ENCODE measurements around the gene ALDH3B1. TPM values are rescaled to one million over a fixed set of nuclear protein-coding genes. Genes with fewer than 3 reads are reported as not detected.

ALDH3B1 gene
- polyA plus RNA-seq, 2 donors: 5.0 to 19.7 TPM

GRCh38 chr11:68064926-68065325 lies 54.8 kb downstream of the ALDH3B1 start:
- H3K27me3 ChIP-seq (ENCODE audit: control insufficient read depth in 1 of 2, insufficient read depth in 2 of 2, low read length in 2 of 2): no peaks in the 10 kb centered on the region
- H3K27ac ChIP-seq (ENCODE audit: low read depth in 2 of 2, low read length in 1 of 2): no peak overlapping the region
- no peaks in the 10 kb centered on the region for H3K9me3 ChIP-seq (ENCODE audit: control insufficient read depth in 2 of 2, insufficient read depth in 1 of 2, low read depth in 1 of 2, low read length in 1 of 2)
- 81 to 88% methylated on average over 2 of the region's 2 CpGs for WGBS, 2 donors
- no peak overlapping the region for H3K4me3 ChIP-seq (ENCODE audit: low read depth in 1 of 2, low read length in 2 of 2)
- H3K36me3 ChIP-seq (ENCODE audit: control insufficient read depth in 2 of 2, insufficient read depth in 2 of 2, low read length in 1 of 2): peaks cover 6 to 12% of the 10 kb centered on the region in 2 donors
- H3K4me1 ChIP-seq (ENCODE audit: control insufficient read depth in 2 of 2, insufficient read depth in 2 of 2, low read length in 1 of 2): no peaks in the 10 kb centered on the region

- no peaks in the 10 kb centered on the region for H3K9me3 ChIP-seq (ENCODE audit: control insufficient read depth in 2 of 2, insufficient read depth in 1 of 2, low read depth in 1 of 2, low read length in 1 of 2)
- 86 to 93% methylated on average over 5 of the region's 5 CpGs for WGBS, 2 donors
- no peak overlapping the region for H3K4me3 ChIP-seq (ENCODE audit: low read depth in 1 of 2, low read length in 2 of 2)
- no peaks in the 10 kb centered on the region for H3K4me1 ChIP-seq (ENCODE audit: control insufficient read depth in 2 of 2, insufficient read depth in 2 of 2, low read length in 1 of 2)
- peaks cover 9 to 12% of the 10 kb centered on the region in 2 donors for H3K36me3 ChIP-seq (ENCODE audit: control insufficient read depth in 2 of 2, insufficient read depth in 2 of 2, low read length in 1 of 2)
- no peaks in the 10 kb centered on the region for H3K27me3 ChIP-seq (ENCODE audit: control insufficient read depth in 1 of 2, insufficient read depth in 2 of 2, low read length in 2 of 2)
- no peak overlapping the region for H3K27ac ChIP-seq (ENCODE audit: low read depth in 2 of 2, low read length in 1 of 2)
Measured at GRCh38 chr11:68065841-68066240, 55.7 kb downstream of the ALDH3B1 start.

- peaks cover 6 to 9% of the 10 kb centered on the region in 2 donors for H3K36me3 ChIP-seq (ENCODE audit: control insufficient read depth in 2 of 2, insufficient read depth in 2 of 2, low read length in 1 of 2)
Measured at GRCh38 chr11:68066742-68067141, 56.6 kb downstream of the ALDH3B1 start.

GRCh38 chr11:68067991-68068390 lies 57.9 kb downstream of the ALDH3B1 start:
- WGBS, 2 donors: 88 to 91% methylated on average over 5 of the region's 5 CpGs
- Histone ChIP-seq H3K9me3 (ENCODE audit: control insufficient read depth in 2 of 2, insufficient read depth in 1 of 2, low read depth in 1 of 2, low read length in 1 of 2) (no peaks in the 10 kb centered on the region), H3K4me1 (ENCODE audit: control insufficient read depth in 2 of 2, insufficient read depth in 2 of 2, low read length in 1 of 2) (no peaks in the 10 kb centered on the region), H3K4me3 (ENCODE audit: low read depth in 1 of 2, low read length in 2 of 2) (no peak overlapping the region), H3K36me3 (ENCODE audit: control insufficient read depth in 2 of 2, insufficient read depth in 2 of 2, low read length in 1 of 2) (peaks cover 6 to 9% of the 10 kb centered on the region in 2 donors), H3K27ac (ENCODE audit: low read depth in 2 of 2, low read length in 1 of 2) (no peak overlapping the region), H3K27me3 (ENCODE audit: control insufficient read depth in 1 of 2, insufficient read depth in 2 of 2, low read length in 2 of 2) (no peaks in the 10 kb centered on the region)

More at GRCh38 chr11:68066742-68067141, 56.6 kb downstream of the ALDH3B1 start:
- WGBS, 2 donors: 73 to 79% methylated on average over 3 of the region's 3 CpGs
- no peaks in the 10 kb centered on the region for H3K9me3 ChIP-seq (ENCODE audit: control insufficient read depth in 2 of 2, insufficient read depth in 1 of 2, low read depth in 1 of 2, low read length in 1 of 2)
- H3K27ac ChIP-seq (ENCODE audit: low read depth in 2 of 2, low read length in 1 of 2): no peak overlapping the region
- no peaks in the 10 kb centered on the region for H3K4me1 ChIP-seq (ENCODE audit: control insufficient read depth in 2 of 2, insufficient read depth in 2 of 2, low read length in 1 of 2)
- H3K27me3 ChIP-seq (ENCODE audit: control insufficient read depth in 1 of 2, insufficient read depth in 2 of 2, low read length in 2 of 2): no peaks in the 10 kb centered on the region
- H3K4me3 ChIP-seq (ENCODE audit: low read depth in 1 of 2, low read length in 2 of 2): no peak overlapping the region

- Histone ChIP-seq H3K4me3 (ENCODE audit: low read depth in 1 of 2, low read length in 2 of 2) (no peak overlapping the region), H3K9me3 (ENCODE audit: control insufficient read depth in 2 of 2, insufficient read depth in 1 of 2, low read depth in 1 of 2, low read length in 1 of 2) (no peaks in the 10 kb centered on the region), H3K36me3 (ENCODE audit: control insufficient read depth in 2 of 2, insufficient read depth in 2 of 2, low read length in 1 of 2) (peaks cover 6% of the 10 kb centered on the region in 2 donors), H3K4me1 (ENCODE audit: control insufficient read depth in 2 of 2, insufficient read depth in 2 of 2, low read length in 1 of 2) (no peaks in the 10 kb centered on the region), H3K27ac (ENCODE audit: low read depth in 2 of 2, low read length in 1 of 2) (no peak overlapping the region), H3K27me3 (ENCODE audit: control insufficient read depth in 1 of 2, insufficient read depth in 2 of 2, low read length in 2 of 2) (no peaks in the 10 kb centered on the region)
- WGBS, 2 donors: 80 to 89% methylated on average over 3 of the region's 3 CpGs
Measured at GRCh38 chr11:68071281-68072048, 61.3 kb downstream of the ALDH3B1 start.

- Histone ChIP-seq H3K36me3 (ENCODE audit: control insufficient read depth in 2 of 2, insufficient read depth in 2 of 2, low read length in 1 of 2) (peaks cover under 1 to 3% of the 10 kb centered on the region in 2 donors), H3K4me1 (ENCODE audit: control insufficient read depth in 2 of 2, insufficient read depth in 2 of 2, low read length in 1 of 2) (peaks cover 0 to 7% of the 10 kb centered on the region in 2 donors), H3K9me3 (ENCODE audit: control insufficient read depth in 2 of 2, insufficient read depth in 1 of 2, low read depth in 1 of 2, low read length in 1 of 2) (no peaks in the 10 kb centered on the region), H3K27ac (ENCODE audit: low read depth in 2 of 2, low read length in 1 of 2) (no peak overlapping the region), H3K27me3 (ENCODE audit: control insufficient read depth in 1 of 2, insufficient read depth in 2 of 2, low read length in 2 of 2) (no peaks in the 10 kb centered on the region), H3K4me3 (ENCODE audit: low read depth in 1 of 2, low read length in 2 of 2) (no peak overlapping the region)
- WGBS, 2 donors: 83 to 92% methylated on average over 10 of the region's 10 CpGs
Measured at GRCh38 chr11:68074584-68075352, 64.6 kb downstream of the ALDH3B1 start.

GRCh38 chr11:68076371-68077042 lies 66.4 kb downstream of the ALDH3B1 start:
- H3K9me3 ChIP-seq (ENCODE audit: control insufficient read depth in 2 of 2, insufficient read depth in 1 of 2, low read depth in 1 of 2, low read length in 1 of 2): no peaks in the 10 kb centered on the region
- no peak overlapping the region for H3K27ac ChIP-seq (ENCODE audit: low read depth in 2 of 2, low read length in 1 of 2)
- peaks cover 0 to 7% of the 10 kb centered on the region in 2 donors for H3K4me1 ChIP-seq (ENCODE audit: control insufficient read depth in 2 of 2, insufficient read depth in 2 of 2, low read length in 1 of 2)
- no peak overlapping the region for H3K4me3 ChIP-seq (ENCODE audit: low read depth in 1 of 2, low read length in 2 of 2)
- WGBS, 2 donors: 84 to 87% methylated on average over 11 of the region's 11 CpGs
- H3K36me3 ChIP-seq (ENCODE audit: control insufficient read depth in 2 of 2, insufficient read depth in 2 of 2, low read length in 1 of 2): no peaks in the 10 kb centered on the region
- H3K27me3 ChIP-seq (ENCODE audit: control insufficient read depth in 1 of 2, insufficient read depth in 2 of 2, low read length in 2 of 2): no peaks in the 10 kb centered on the region

GRCh38 chr11:68077617-68078582 lies 67.8 kb downstream of the ALDH3B1 start:
- Histone ChIP-seq H3K4me1 (ENCODE audit: control insufficient read depth in 2 of 2, insufficient read depth in 2 of 2, low read length in 1 of 2) (peaks cover 0 to 7% of the 10 kb centered on the region in 2 donors), H3K36me3 (ENCODE audit: control insufficient read depth in 2 of 2, insufficient read depth in 2 of 2, low read length in 1 of 2) (no peaks in the 10 kb centered on the region), H3K4me3 (ENCODE audit: low read depth in 1 of 2, low read length in 2 of 2) (no peak overlapping the region), H3K9me3 (ENCODE audit: control insufficient read depth in 2 of 2, insufficient read depth in 1 of 2, low read depth in 1 of 2, low read length in 1 of 2) (no peaks in the 10 kb centered on the region), H3K27me3 (ENCODE audit: control insufficient read depth in 1 of 2, insufficient read depth in 2 of 2, low read length in 2 of 2) (no peaks in the 10 kb centered on the region), H3K27ac (ENCODE audit: low read depth in 2 of 2, low read length in 1 of 2) (no peak overlapping the region)
- WGBS, 2 donors: 70 to 75% methylated on average over 8 of the region's 8 CpGs

Data from esophagus (tissue), 2 donors.